Aorta (tissue), 5 donors: ENCODE data around the gene ZNF726. TPM values are rescaled to one million over a fixed set of nuclear protein-coding genes. Genes with fewer than 3 reads are reported as not detected.
"Not testable (repeated sequence)": the region's sequence is repeated elsewhere in the genome, so short reads cannot be mapped to it uniquely, and the experiment has no call there.

Source experiments
- ATAC-seq: fragments of 200-7000 bp; cut with Tn5 transposase; one replicate; pipeline ENCODE4 v1.9.1; 2022; ENCODE audit warnings: moderate library complexity; ENCODE audit not compliant: low FRiP score
- DNase-seq, 2 donors: peaks; one replicate each; pipeline ENCODE4 v3.0.0-alpha.2; 2020
- H3K27ac ChIP-seq, 2 donors: one replicate each; pipeline ENCODE4 v1.5.1; 2013; ENCODE audit warnings: low read length in 2 of 2, mild to moderate bottlenecking in 2 of 2, moderate library complexity in 2 of 2, control low read depth in 1 of 2, inconsistent platforms in 1 of 2, low read depth in 1 of 2
- H3K27me3 ChIP-seq, 2 donors: one replicate each; pipeline ENCODE4 v1.6.1; 2013; ENCODE audit warnings: control low read depth in 1 of 2, low read length in 1 of 2, mild to moderate bottlenecking in 1 of 2, moderate library complexity in 1 of 2; ENCODE audit not compliant: insufficient read depth in 2 of 2, control insufficient read depth in 1 of 2
- H3K36me3 ChIP-seq, 2 donors: one replicate each; pipeline ENCODE4 v1.6.1; 2013; ENCODE audit warnings: control low read depth in 1 of 2, low read length in 1 of 2, mild to moderate bottlenecking in 1 of 2; ENCODE audit not compliant: insufficient read depth in 2 of 2, control insufficient read depth in 1 of 2
- H3K4me1 ChIP-seq, 2 donors: one replicate each; pipeline ENCODE4 v1.6.1; 2013; ENCODE audit warnings: low read length in 2 of 2, control low read depth in 1 of 2, mild to moderate bottlenecking in 1 of 2, moderate library complexity in 1 of 2; ENCODE audit not compliant: insufficient read depth in 2 of 2, control insufficient read depth in 1 of 2
- H3K4me3 ChIP-seq, 2 donors: one replicate each; pipeline ENCODE4 v1.5.1; 2013; ENCODE audit warnings: low read length in 2 of 2, control low read depth in 1 of 2, mild to moderate bottlenecking in 1 of 2
- H3K9me3 ChIP-seq: one replicate; pipeline ENCODE4 v1.6.1; 2013; ENCODE audit warnings: mild to moderate bottlenecking, low read length; ENCODE audit not compliant: control insufficient read depth
- WGBS, 2 donors: extraction: QIAGEN DNeasy Blood & Tissue Kit; methylation state at CpG; one replicate each; pipeline ENCODE4 v1.1.7; 2013; 5-methylcytosine and 5-hydroxymethylcytosine counted together
- intact Hi-C, 2 donors: fragments of 100-400 bp; cut with DNase I; formaldehyde crosslinking; loops; one replicate each; pipeline versions ENCODE4 v1.14.2 to v1.15.0; 2022
- long read RNA-seq, 2 donors: library from polyadenylated mRNA; unstranded; transcript quantifications; one replicate each; pipeline ENCODE4 v2.0.0, GENCODE V29; 2020 to 2021
- polyA plus RNA-seq, 2 donors: library from polyadenylated mRNA; stranded (reverse); fragments of 200-250 nt; gene quantifications; one replicate each; pipeline ENCODE4 v1.2.3, GENCODE V29; 2013
- total RNA-seq, 2 donors: library from RNA; stranded (reverse); fragmentation: NEBNext Ultra II Directional; extraction: Animal tissue kit (Norgen Biotek cat#: 25700); gene quantifications; one replicate each; pipeline ENCODE4 v1.2.1, GENCODE V29; 2021
- donor health status: healthy with polysubstance abuse.
- donor health status: Bipolar disorder and iron deficiency.
- donor health status: DM: no; HTN: no; CAD: no.
- donor health status: DM: no; HTN: no; CAD: no.
- donor health status: DM: yes; HTN: yes; CAD: no.

ZNF726 gene
- total RNA-seq (1 to 10 TPM in 1 of 2 donors, under 1 TPM in 1; 0.75 to 1.7 TPM), polyA plus RNA-seq (under 1 TPM in 1 of 2 donors, not detected in 1; 0.54 TPM)
- long read RNA-seq, donor 1: 0 reads
- long read RNA-seq, donor 2: 0 reads

DNA sequence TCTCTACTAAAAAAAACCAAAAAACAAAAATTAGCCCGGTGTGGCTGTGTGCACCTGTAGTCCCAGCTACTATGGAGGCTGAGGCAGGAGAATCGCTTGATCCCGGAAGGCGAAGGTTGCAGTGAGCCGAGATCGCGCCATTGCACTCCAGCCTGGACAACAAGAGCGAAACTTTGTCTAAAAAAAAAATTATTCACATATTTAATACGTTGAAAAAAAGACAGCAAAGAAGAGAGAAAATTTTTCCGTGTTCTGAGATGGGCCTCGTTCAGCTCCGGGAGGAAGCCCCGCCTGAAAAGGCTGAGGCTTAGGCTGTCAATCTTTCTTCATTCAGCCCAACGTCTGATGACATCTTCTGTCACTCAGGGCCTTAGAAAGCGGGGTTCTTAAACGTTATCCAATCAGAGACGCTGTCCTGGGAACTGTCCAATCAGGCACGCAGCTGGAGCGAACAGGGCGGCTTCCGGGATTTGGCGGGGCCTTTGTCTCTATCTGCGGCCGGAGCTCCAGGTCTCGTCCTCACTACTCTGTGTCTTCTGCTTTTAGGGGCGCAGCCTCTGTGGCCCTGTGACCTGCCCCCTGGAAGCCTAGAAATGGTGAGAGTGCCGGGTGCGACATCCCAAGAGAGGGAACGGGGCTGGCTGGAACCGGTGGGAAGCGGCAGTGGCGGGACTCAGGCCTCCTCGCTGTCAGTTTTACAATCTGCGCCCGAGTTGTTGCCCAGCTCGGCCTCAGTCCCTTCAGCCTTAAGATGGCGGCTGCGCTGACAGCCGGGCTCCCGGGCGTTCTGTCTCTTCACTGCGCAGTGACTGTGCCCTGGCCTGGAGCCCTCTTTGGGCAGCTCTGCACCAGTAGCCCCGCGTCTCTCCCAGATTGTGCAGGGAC lies at the start of gene ZNF726:
Gene ZNF726 (plus strand): TSS at position 485 of the 885 bp plus-strand sequence. CDS start 109 bp downstream, at position 594.
- Histone ChIP-seq H3K4me3 (peak within 1 kb of the TSS; percentile 35 to 53), H3K36me3 (no peaks in the 10 kb centered on the region), H3K27ac (no peak within 1 kb of the TSS), H3K27me3 (no peaks in the 10 kb centered on the region), H3K9me3 (no peaks in the 10 kb centered on the region), H3K4me1 (no peaks in the 10 kb centered on the region)
- WGBS, 2 donors: 12 to 13% methylated on average over 44 of the region's 44 CpGs
- DNase-seq: peak; percentile 89 to 90
- intact Hi-C loops: no loop called here
- peak; percentile 92 for ATAC-seq

GRCh38 chr19:23867895-23868294 lies 46.8 kb upstream of the ZNF726 start:
- H3K27me3 ChIP-seq: no peaks in the 10 kb centered on the region
- H3K9me3 ChIP-seq: peaks cover 1% of the 10 kb centered on the region
- peaks cover 0 to 3% of the 10 kb centered on the region in 2 donors for H3K36me3 ChIP-seq
- H3K4me1 ChIP-seq: no peaks in the 10 kb centered on the region
- intact Hi-C loops: no loop called here
- H3K4me3 ChIP-seq: no peak overlapping the region
- ATAC-seq (no peak), DNase-seq (no peak)
- WGBS, 2 donors: 82 to 85% methylated on average over 4 of the region's 4 CpGs
- H3K27ac ChIP-seq: no peak overlapping the region

DNA sequence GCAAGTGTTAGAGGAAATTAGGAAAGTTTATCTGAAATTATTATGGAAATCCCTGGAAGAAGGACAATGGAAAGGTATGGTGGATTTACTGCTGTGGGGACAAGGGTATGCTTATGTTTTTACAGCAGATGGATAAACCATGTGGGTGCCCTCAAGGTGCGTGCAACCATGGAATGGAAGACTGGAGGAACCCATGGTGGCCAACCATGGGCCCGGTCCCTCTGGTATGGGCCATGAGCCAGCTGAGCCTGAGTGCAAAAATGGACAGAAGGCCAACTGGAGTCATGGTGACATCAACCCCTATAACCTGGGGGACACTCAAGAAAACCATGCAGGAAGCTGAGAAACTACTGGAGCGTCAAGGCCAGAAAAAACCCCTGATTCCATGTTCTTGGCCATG lies 46.1 kb upstream of the ZNF726 start:
- H3K4me1 ChIP-seq: no peaks in the 10 kb centered on the region
- peaks cover 1% of the 10 kb centered on the region for H3K9me3 ChIP-seq
- DNase-seq: no peak
- intact Hi-C loops: no loop called here
- WGBS, 2 donors: 92 to 95% methylated on average over 3 of the region's 3 CpGs
- no peak overlapping the region for H3K27ac ChIP-seq
- H3K4me3 ChIP-seq: no peak overlapping the region
- ATAC-seq: no peak
- no peaks in the 10 kb centered on the region for H3K27me3 ChIP-seq
- peaks cover 0 to 3% of the 10 kb centered on the region in 2 donors for H3K36me3 ChIP-seq

DNA sequence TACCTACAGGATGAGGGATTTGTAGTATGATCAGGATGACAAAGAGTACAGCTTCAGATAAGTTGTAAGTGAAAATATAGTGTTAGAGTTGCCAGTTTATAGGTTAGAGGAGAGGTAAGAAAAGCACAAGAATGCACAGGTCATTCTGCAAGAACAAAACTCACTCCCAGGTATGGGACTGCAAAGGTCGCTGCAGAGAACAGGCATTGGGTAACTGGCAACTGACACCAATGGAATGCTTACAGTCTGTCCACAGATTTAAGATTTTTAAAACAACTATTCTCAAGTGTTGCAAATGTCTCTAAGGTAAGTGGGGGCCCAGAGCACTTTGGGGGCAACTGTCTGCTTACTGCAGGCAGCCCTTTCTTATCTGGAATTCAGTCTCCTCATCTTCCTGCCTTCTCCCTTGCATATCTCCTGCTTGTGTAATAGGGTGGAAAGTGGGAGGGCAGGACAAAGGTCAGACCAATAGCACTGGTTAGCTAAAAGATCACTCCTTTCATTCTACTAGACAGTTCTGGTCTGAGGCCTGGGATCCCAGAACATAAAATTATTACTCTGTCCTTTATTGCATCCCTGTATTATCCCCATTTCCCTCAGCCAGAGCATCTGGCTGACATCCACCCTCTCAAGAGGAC lies 42.3 kb upstream of the ZNF726 start:
- no peaks in the 10 kb centered on the region for H3K27me3 ChIP-seq
- no peak for ATAC-seq
- H3K27ac ChIP-seq: no peak overlapping the region
- H3K36me3 ChIP-seq: peaks cover 0 to 3% of the 10 kb centered on the region in 2 donors
- DNase-seq: no peak
- H3K4me1 ChIP-seq: no peaks in the 10 kb centered on the region
- H3K4me3 ChIP-seq: no peak overlapping the region
- intact Hi-C loops: loop anchor here in 1 of 2 donors (5.0 kb wide), 1 partner anchor 95 kb away; no protein-coding TSS in a partner anchor
- 84 to 88% methylated on average over 1 of the region's 1 CpG for WGBS, 2 donors
- H3K9me3 ChIP-seq: peaks cover 1% of the 10 kb centered on the region

GRCh38 chr19:23876261-23876660 lies 38.4 kb upstream of the ZNF726 start:
- intact Hi-C loops: no loop called here
- Histone ChIP-seq H3K36me3 (no peaks in the 10 kb centered on the region), H3K27ac (no peak overlapping the region), H3K27me3 (no peaks in the 10 kb centered on the region), H3K4me3 (no peak overlapping the region), H3K4me1 (no peaks in the 10 kb centered on the region), H3K9me3 (no peaks in the 10 kb centered on the region)
- WGBS, 2 donors: 59 to 72% methylated on average over 12 of the region's 12 CpGs
- no peak for DNase-seq
- ATAC-seq: no peak

DNA sequence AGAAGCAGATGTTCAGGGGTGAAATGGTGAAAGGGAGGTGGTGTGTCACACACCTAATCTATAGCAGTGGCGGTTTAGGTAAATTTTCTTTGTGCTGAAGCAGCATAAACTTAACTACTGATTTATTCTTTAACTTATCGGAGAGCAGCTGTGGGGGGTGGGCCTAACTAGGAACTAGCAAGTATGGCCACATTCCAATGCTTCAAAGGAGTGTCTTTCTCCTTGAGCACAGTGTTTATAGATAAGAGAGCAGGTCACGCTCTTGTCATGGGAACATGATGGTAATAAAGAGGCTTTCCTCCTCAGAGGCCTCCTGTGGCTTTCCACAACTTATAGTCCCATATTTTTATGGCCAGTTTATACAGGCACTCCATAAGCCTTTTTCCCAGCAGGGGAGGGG lies 37.9 kb upstream of the ZNF726 start:
- 36 to 46% methylated on average over 3 of the region's 3 CpGs for WGBS, 2 donors

DNA sequence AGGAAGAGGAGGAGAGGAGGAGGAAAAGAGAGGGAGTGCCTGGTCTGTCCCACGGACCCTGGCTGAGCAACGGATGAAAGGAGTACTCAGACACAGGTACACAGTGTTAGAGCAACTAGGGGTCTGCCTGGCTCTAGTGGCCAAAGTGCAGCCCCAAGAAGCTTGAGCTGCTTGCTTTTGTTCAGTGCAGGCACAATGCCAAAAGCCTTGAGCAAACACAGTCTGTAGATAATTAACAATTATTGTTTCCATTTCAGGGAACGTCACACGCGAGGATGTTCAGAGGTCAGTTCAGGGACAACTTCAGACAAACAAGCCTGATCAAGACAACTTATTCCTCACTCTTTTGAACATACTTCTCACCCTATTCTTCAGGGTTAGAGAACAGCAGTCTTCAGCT lies 32.2 kb upstream of the ZNF726 start:
- no peaks in the 10 kb centered on the region for H3K27me3 ChIP-seq
- H3K9me3 ChIP-seq: no peaks in the 10 kb centered on the region
- intact Hi-C loops: loop anchor here in 1 of 2 donors (5.0 kb wide), 1 partner anchor 85 kb away; no protein-coding TSS in a partner anchor
- ATAC-seq (no peak), DNase-seq (no peak)
- no peaks in the 10 kb centered on the region for H3K4me1 ChIP-seq
- no peak overlapping the region for H3K4me3 ChIP-seq
- H3K27ac ChIP-seq: no peak overlapping the region
- WGBS, 2 donors: 57 to 68% methylated on average over 5 of the region's 5 CpGs
- no peaks in the 10 kb centered on the region for H3K36me3 ChIP-seq

More for the DNA sequence above, 37.9 kb upstream of the ZNF726 start:
- H3K9me3 ChIP-seq, H3K27me3 ChIP-seq, intact Hi-C loops, H3K4me3 ChIP-seq, H3K36me3 ChIP-seq, ATAC-seq, H3K27ac ChIP-seq, H3K4me1 ChIP-seq, DNase-seq: not testable (repeated sequence)

GRCh38 chr19:23884363-23884762 lies 30.3 kb upstream of the ZNF726 start:
- no peak overlapping the region for H3K27ac ChIP-seq
- H3K9me3 ChIP-seq: no peaks in the 10 kb centered on the region
- intact Hi-C loops: loop anchor here in 1 of 2 donors (5.0 kb wide), 1 partner anchor 83 kb away; no protein-coding TSS in a partner anchor
- no peaks in the 10 kb centered on the region for H3K27me3 ChIP-seq
- ATAC-seq: no peak
- DNase-seq: no peak
- no peaks in the 10 kb centered on the region for H3K36me3 ChIP-seq
- H3K4me3 ChIP-seq: no peak overlapping the region
- H3K4me1 ChIP-seq: no peaks in the 10 kb centered on the region
- WGBS, 2 donors: 84 to 92% methylated on average over 2 of the region's 2 CpGs
